ENCODE data around the gene NPR2.

The NPR2 gene

DNA sequence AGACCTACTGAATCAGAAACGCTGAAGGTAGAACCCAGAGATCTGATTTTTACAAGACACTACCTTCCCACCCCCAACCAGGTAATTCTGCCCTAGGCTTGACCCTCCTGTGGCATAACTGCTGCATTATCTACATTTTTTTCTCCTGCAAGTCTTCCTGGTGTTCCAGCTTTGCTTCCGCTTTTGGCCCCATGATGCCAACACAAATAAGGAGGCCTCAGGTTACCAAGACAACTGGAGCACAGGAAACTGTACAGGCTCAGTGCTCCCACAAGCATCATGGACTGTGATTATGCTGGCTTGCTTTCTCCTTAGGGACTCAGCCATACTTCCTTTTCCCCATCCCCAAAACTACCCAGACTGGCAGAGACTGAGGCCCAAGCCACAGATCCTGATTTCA is 30.7 kb upstream of the NPR2 start:
- H3K4me3 ChIP-seq (ENCODE audit: control insufficient read depth, low read depth, low read length): no peak overlapping the region
- TF ChIP-seq, protein P1, sequence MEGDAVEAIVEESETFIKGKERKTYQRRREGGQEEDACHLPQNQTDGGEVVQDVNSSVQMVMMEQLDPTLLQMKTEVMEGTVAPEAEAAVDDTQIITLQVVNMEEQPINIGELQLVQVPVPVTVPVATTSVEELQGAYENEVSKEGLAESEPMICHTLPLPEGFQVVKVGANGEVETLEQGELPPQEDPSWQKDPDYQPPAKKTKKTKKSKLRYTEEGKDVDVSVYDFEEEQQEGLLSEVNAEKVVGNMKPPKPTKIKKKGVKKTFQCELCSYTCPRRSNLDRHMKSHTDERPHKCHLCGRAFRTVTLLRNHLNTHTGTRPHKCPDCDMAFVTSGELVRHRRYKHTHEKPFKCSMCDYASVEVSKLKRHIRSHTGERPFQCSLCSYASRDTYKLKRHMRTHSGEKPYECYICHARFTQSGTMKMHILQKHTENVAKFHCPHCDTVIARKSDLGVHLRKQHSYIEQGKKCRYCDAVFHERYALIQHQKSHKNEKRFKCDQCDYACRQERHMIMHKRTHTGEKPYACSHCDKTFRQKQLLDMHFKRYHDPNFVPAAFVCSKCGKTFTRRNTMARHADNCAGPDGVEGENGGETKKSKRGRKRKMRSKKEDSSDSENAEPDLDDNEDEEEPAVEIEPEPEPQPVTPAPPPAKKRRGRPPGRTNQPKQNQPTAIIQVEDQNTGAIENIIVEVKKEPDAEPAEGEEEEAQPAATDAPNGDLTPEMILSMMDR (conservative IDR thresholded peaks at IDR 0.05; ENCODE audit: control insufficient read depth, insufficient read depth, low read depth, low read length): no peak
- no peak for DNase-seq (ENCODE audit: low read depth)

DNA sequence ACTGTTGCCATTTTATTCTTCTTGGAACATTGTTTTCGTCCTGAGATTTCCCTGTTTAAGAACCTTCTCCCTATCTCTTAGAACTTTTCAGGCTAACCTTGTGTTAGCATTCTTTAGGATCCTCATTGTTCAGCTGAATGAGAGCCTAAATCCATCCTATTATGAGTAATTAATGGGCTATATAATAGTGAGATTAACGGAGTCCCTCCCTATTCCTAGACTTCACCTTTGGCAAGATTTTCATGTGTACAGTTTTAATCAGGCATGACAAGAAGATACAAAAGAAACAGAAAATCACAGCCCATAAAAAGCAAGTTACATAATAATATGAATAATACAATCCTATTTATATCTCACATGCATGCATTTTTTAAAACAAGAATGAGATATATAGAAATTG is 28.2 kb upstream of the NPR2 start:
- TF ChIP-seq, protein P1 (conservative IDR thresholded peaks at IDR 0.05; ENCODE audit: control insufficient read depth, insufficient read depth, low read depth, low read length): no peak
- H3K4me3 ChIP-seq (ENCODE audit: control insufficient read depth, low read depth, low read length): no peak overlapping the region
- DNase-seq (ENCODE audit: low read depth): no peak

DNA sequence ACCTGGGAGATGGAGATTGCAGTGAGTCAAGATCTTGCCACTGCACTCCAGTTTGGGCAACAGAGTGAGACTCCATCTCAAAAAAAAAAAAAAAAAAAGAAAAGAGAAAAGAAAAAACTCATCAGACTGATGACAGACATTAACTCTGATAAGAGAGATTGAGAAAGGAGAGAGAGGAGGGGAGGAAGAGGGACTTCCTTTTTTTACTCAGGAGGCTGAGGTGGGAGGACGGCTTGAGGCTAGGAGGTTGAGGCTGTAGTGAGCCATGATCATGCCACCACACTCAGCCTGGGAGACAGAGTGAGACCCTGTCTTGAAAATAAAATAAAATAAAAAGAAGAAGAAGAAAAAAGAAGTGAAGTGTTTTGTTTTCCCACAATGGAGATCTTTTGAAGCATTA is 27.6 kb upstream of the NPR2 start:
- H3K4me3 ChIP-seq (ENCODE audit: control insufficient read depth, low read depth, low read length): no peak overlapping the region
- TF ChIP-seq, protein P1 (conservative IDR thresholded peaks at IDR 0.05; ENCODE audit: control insufficient read depth, insufficient read depth, low read depth, low read length): no peak
- DNase-seq (ENCODE audit: low read depth): no peak

DNA sequence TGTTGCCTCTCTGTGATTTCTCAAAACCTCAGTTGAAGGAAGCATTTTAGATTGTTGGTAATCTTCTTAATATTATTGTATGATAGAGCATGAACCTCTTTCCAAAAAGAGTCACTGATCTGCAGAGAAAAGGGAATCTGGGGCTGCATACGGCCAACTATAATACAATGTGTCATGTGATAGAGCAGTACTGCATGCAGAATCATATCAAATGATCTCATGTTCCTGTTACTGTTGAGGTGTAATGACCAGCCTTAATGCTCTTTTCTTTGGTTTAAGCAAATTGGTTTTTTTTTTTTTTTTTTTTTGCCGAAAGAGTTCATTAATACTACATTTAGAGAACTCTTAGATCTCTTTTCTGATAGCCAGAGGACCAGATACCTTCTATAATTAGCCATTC is 24.4 kb upstream of the NPR2 start:
- no peak overlapping the region for H3K4me3 ChIP-seq (ENCODE audit: control insufficient read depth, low read depth, low read length)
- TF ChIP-seq, protein P1 (conservative IDR thresholded peaks at IDR 0.05; ENCODE audit: control insufficient read depth, insufficient read depth, low read depth, low read length): no peak
- no peak for DNase-seq (ENCODE audit: low read depth)

DNA sequence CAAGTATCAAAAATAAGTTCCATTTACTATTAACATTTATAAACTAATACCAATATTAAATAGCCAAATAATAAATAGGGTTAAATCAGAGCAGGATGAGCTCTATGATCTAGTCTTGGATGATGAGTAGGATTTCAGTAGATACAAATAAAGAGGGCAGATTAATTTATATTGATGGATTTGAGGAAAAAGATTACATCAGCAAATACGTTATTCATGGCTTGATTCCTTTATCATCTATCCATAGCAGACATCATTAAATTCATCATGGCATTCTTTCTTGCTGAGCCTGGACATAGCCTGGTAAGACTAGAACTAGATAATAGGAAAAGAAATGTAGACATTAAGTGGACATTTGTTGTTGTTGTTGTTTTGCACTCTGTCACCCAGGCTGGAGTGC is 23.9 kb upstream of the NPR2 start:
- TF ChIP-seq, protein P1 (conservative IDR thresholded peaks at IDR 0.05; ENCODE audit: control insufficient read depth, insufficient read depth, low read depth, low read length): no peak
- H3K4me3 ChIP-seq (ENCODE audit: control insufficient read depth, low read depth, low read length): no peak overlapping the region
- DNase-seq (ENCODE audit: low read depth): no peak

DNA sequence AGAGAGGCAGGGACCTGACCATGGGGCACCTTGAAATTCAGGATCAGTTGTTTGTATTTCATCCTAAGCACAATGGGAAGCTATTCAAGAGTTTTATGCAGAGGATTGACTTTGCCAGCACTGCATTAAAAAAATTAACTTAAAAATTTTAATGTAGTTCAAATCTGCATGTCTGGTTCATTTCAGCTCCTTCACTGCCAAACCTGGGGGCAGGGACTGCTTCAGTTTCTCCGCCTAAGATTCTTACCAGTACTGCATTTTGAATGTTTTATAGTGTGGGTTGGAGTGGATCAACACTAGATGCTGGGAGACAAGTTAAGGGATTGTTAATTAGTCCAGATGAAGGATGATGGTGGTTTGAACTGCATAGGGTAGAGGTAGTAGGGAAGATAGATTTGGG is 21.6 kb upstream of the NPR2 start:
- H3K4me3 ChIP-seq (ENCODE audit: control insufficient read depth, low read depth, low read length): no peak overlapping the region
- DNase-seq (ENCODE audit: low read depth): no peak
- TF ChIP-seq, protein P1 (conservative IDR thresholded peaks at IDR 0.05; ENCODE audit: control insufficient read depth, insufficient read depth, low read depth, low read length): no peak

DNA sequence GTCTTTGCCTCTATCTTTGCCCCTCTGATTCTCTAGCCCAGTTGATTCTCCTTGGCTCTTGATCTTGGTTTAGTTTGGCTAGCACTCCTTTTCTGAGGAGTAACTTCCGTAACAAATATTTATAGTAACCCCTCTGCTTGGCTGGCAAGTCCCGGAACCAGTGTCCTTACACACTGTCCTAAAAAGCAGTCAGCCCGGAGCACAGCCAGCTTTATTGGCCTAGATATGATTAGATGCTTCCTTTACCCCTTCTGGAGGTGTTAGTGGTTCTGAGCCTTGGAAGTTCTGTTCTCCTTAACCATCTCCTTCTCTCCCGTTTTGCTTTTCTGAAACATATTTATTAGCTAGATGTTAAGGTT is 20.3 kb upstream of the NPR2 start:
- DNase-seq (ENCODE audit: low read depth): no peak
- H3K4me3 ChIP-seq (ENCODE audit: control insufficient read depth, low read depth, low read length): no peak overlapping the region
- TF ChIP-seq, protein P1 (conservative IDR thresholded peaks at IDR 0.05; ENCODE audit: control insufficient read depth, insufficient read depth, low read depth, low read length): no peak
